NB4 (cell line): Measurements from ENCODE around the gene ATP9B.

ENCODE experiments used
- CTCF ChIP-seq: IDR thresholded peaks from one replicate; pipeline ENCODE4 v1.5.1; 2012; ENCODE audit warnings: low read depth, low read length
- POLR2A ChIP-seq: IDR thresholded peaks from 2 replicates; pipeline ENCODE4 v1.6.1; 2011; ENCODE audit warnings: mild to moderate bottlenecking; ENCODE audit not compliant: insufficient read length; ENCODE audit errors: extremely low read depth

- TF ChIP-seq CTCF (no peak), POLR2A (no peak)
Observed at GRCh38 chr18:79393181-79393634, 324.0 kb downstream of the ATP9B start.
